CD4-positive, alpha-beta T cell (primary cell): Measurements from ENCODE around the gene CST7. TPM values are rescaled to one million over a fixed set of nuclear protein-coding genes. Genes with fewer than 3 reads are reported as not detected.

ENCODE experiments used
- ATAC-seq: fragments of 200-7000 bp; cut with Tn5 transposase; one replicate; pipeline ENCODE4 v1.10.0; 2022; ENCODE audit warnings: mild to moderate bottlenecking; ENCODE audit not compliant: poor library complexity
- CTCF ChIA-PET: fragments of 350-600 bp; sonication (Branson Sonifier 250); formaldehyde crosslinking; loops from one replicate; lab custom pipeline; 2021; ENCODE audit warnings: antibody characterized with exemption, inconsistent platforms; lab: Charles Lee
- POLR2A ChIA-PET: fragments of 350-600 bp; sonication (Branson Sonifier 250); formaldehyde crosslinking; loops from one replicate; lab custom pipeline; 2021; ENCODE audit warnings: antibody characterized with exemption, inconsistent platforms; lab: Charles Lee
- DNase-seq, 14 experiments: peaks; one replicate each; pipeline ENCODE4 v3.0.0-alpha.2; 2013 to 2020; ENCODE audit warnings: mixed read lengths in 2 of 14
- H3K27ac ChIP-seq, 2 donors: one replicate each; pipeline versions ENCODE4 v1.5.1 to v1.7.0; 2013; ENCODE audit warnings: low read length in 2 of 2, low read depth in 1 of 2, mild to moderate bottlenecking in 1 of 2
- H3K27me3 ChIP-seq, 2 experiments: 1 replicate in 1 of 2; 2 replicates in 1 of 2; pipeline versions ENCODE4 v1.6.1 to v1.7.0; 2013; ENCODE audit warnings: low read length in 2 of 2, control low read depth in 1 of 2, mild to moderate bottlenecking in 1 of 2, moderate library complexity in 1 of 2; ENCODE audit not compliant: insufficient read depth in 2 of 2, control insufficient read depth in 1 of 2
- H3K36me3 ChIP-seq: one replicate; pipeline ENCODE4 v1.6.1; 2013; ENCODE audit warnings: low read length, control low read depth; ENCODE audit not compliant: insufficient read depth
- H3K4me1 ChIP-seq: one replicate; pipeline ENCODE4 v1.6.1; 2013; ENCODE audit warnings: low read length, control low read depth; ENCODE audit not compliant: insufficient read depth
- H3K4me3 ChIP-seq: one replicate; pipeline ENCODE4 v1.5.1; 2013; ENCODE audit warnings: mild to moderate bottlenecking, low read length, moderate library complexity
- H3K9me3 ChIP-seq, 2 experiments: 1 replicate in 1 of 2; 2 replicates in 1 of 2; pipeline versions ENCODE4 v1.6.1 to v1.7.0; 2013; ENCODE audit warnings: low read length in 2 of 2, mild to moderate bottlenecking in 2 of 2, control low read depth in 1 of 2, moderate library complexity in 1 of 2; ENCODE audit not compliant: control insufficient read depth in 1 of 2, insufficient read depth in 1 of 2
- H3K27ac Mint-ChIP-seq: one replicate; pipeline ENCODE4 v1.8.0; 2020; ENCODE audit warnings: mixed read lengths
- H3K27me3 Mint-ChIP-seq: one replicate; pipeline ENCODE4 v1.8.0; 2021; ENCODE audit warnings: mixed read lengths
- H3K36me3 Mint-ChIP-seq: one replicate; pipeline ENCODE4 v1.8.0; 2021; ENCODE audit warnings: low read depth, mixed read lengths
- H3K4me1 Mint-ChIP-seq: one replicate; pipeline ENCODE4 v1.8.0; 2021; ENCODE audit warnings: low read depth, mixed read lengths
- H3K4me3 Mint-ChIP-seq: one replicate; pipeline ENCODE4 v1.8.0; 2020; ENCODE audit warnings: mild to moderate bottlenecking, mixed read lengths
- H3K9me3 Mint-ChIP-seq: one replicate; pipeline ENCODE4 v1.8.0; 2020; ENCODE audit warnings: mixed read lengths
- intact Hi-C, 2 experiments: fragments of 100-400 bp; cut with DNase I in 1 of 2; cut with micrococcal nuclease in 1 of 2; formaldehyde crosslinking; loops; one replicate each; pipeline versions ENCODE4 v1.15.1 to v1.9.0; 2023 to 2025; cut with DNase I, micrococcal nuclease
- total RNA-seq, 174 experiments: library from RNA in 2 of 174; stranded (reverse) in 2 of 174; gene quantifications; one replicate each; pipeline ENCODE4 v1.2.3 and lab custom pipeline; 2021 to 2026
- TF ChIP-seq, protein P1 (sequence below): fragments of 200-600 bp; IDR thresholded peaks from one replicate; pipeline ENCODE4 v1.8.0; 2022; ENCODE audit warnings: antibody characterized with exemption, mild to moderate bottlenecking

CST7 gene
- total RNA-seq, 2 experiments from 2014 or later = 3.2 to 4.4 TPM

DNA sequence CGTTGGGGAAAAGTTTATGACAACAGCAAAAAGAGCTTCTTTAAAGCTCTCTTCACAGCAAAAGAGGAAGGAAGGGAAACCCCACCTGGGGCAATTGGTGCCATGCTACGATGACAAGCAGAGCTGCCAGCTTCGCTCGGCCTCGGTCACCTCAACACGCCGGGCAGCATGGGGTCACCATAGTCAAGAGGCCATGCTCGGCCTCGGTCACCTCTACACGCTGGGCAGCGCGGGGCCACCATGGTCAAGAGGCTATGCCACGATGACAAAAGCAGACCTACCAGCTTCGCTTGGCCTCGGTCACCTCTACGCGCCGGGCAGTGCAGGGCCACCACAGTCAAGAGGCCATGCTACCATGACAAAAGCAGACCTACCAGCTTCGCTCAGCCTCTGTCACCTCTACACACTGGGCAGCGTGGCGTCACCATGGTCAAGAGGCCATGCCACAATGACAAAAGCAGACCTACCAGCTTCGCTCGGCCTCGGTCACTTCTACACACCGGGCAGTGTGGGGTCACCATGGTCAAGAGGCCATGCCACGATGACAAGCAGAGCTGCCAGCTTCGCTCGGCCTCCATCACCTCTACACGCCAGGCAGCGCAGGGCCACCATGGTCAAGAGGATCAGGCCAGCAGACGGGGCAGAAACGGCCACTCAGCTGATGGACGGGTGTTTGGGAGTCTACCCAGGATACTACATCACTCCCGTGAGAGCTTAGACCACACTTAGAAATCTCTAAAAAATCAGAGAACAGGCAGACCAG is 31.4 kb downstream of the CST7 start:
- H3K9me3 ChIP-seq = peaks cover 0 to 18% of the 10 kb centered on the region in 2 experiments
- ChIA-PET POLR2A (no interaction called here), CTCF (no interaction called here)
- H3K4me1 Mint-ChIP-seq = peaks cover 48% of the 10 kb centered on the region
- peaks cover 97% of the 10 kb centered on the region for H3K36me3 Mint-ChIP-seq
- DNase-seq (peak in 2 of 14 experiments; percentile 24 to 38), ATAC-seq (no peak)
- peaks cover 2% of the 10 kb centered on the region for H3K9me3 Mint-ChIP-seq
- peaks cover 72% of the 10 kb centered on the region for H3K36me3 ChIP-seq
- no peaks in the 10 kb centered on the region for H3K27me3 Mint-ChIP-seq
- H3K4me3 Mint-ChIP-seq = no peak overlapping the region
- H3K27me3 ChIP-seq = no peaks in the 10 kb centered on the region
- H3K27ac Mint-ChIP-seq = no peak overlapping the region
- no peak overlapping the region for H3K27ac ChIP-seq
- intact Hi-C loops = no loop called here
- H3K4me1 ChIP-seq = peaks cover 14% of the 10 kb centered on the region
- TF ChIP-seq, protein P1, sequence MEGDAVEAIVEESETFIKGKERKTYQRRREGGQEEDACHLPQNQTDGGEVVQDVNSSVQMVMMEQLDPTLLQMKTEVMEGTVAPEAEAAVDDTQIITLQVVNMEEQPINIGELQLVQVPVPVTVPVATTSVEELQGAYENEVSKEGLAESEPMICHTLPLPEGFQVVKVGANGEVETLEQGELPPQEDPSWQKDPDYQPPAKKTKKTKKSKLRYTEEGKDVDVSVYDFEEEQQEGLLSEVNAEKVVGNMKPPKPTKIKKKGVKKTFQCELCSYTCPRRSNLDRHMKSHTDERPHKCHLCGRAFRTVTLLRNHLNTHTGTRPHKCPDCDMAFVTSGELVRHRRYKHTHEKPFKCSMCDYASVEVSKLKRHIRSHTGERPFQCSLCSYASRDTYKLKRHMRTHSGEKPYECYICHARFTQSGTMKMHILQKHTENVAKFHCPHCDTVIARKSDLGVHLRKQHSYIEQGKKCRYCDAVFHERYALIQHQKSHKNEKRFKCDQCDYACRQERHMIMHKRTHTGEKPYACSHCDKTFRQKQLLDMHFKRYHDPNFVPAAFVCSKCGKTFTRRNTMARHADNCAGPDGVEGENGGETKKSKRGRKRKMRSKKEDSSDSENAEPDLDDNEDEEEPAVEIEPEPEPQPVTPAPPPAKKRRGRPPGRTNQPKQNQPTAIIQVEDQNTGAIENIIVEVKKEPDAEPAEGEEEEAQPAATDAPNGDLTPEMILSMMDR = no peak
- no peak overlapping the region for H3K4me3 ChIP-seq

DNA sequence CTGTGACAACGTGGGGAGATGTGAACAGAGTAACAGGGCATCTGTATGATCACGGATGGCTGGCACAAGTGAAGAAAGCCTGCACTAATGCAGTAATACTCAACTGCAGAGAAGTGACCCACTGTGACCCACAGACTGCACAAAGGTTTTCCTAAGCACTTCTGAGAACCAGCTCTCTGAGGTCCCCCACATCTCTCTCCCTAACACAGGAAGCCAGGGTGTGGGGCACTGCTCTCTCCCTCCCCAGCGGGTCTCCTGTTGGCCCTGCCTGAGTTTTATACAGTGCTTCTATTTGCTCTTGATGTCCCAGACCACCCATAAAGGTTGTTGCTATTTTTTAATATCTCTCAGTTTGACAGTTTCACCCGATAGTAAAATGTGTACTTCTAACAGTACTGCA is 32.2 kb downstream of the CST7 start:
- POLR2A ChIA-PET = no interaction called here
- ATAC-seq = no peak
- H3K4me1 Mint-ChIP-seq = peaks cover 56% of the 10 kb centered on the region
- CTCF ChIA-PET = no interaction called here
- Histone ChIP-seq H3K27me3 (no peaks in the 10 kb centered on the region), H3K4me3 (no peak overlapping the region), H3K27ac (no peak overlapping the region), H3K9me3 (peaks cover 0 to 18% of the 10 kb centered on the region in 2 experiments), H3K36me3 (peaks cover 69% of the 10 kb centered on the region), H3K4me1 (peaks cover 22% of the 10 kb centered on the region)
- peak in 2 of 14 experiments; percentile 25 for DNase-seq
- no peak overlapping the region for H3K4me3 Mint-ChIP-seq
- intact Hi-C loops = no loop called here
- TF ChIP-seq, protein P1 = no peak
- H3K27ac Mint-ChIP-seq = no peak overlapping the region
- H3K9me3 Mint-ChIP-seq = peaks cover 2% of the 10 kb centered on the region
- no peaks in the 10 kb centered on the region for H3K27me3 Mint-ChIP-seq
- H3K36me3 Mint-ChIP-seq = peaks cover 89% of the 10 kb centered on the region

DNA sequence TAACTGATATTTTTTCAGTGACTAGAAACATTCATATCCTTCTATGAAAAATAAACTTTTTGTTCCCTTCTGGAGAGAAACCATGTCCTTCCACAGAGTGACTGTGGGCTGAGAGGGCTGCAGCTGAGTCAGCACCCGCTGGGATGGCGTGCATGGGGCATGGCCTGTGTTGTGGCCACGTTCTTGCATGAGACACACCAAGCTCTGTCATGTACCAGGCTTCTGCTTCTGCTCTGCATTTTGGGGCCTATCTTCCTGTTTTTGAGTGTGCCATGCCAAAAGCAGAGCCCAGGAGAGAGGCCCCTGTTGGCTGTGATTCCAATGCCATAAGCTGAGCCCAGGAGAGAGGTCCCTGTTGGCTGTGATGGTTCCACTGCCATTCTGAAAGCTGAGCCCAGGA is 32.7 kb downstream of the CST7 start:
- Mint-ChIP-seq H3K36me3 (peaks cover 84% of the 10 kb centered on the region), H3K27me3 (no peaks in the 10 kb centered on the region), H3K4me1 (peaks cover 61% of the 10 kb centered on the region), H3K27ac (no peak overlapping the region), H3K9me3 (peaks cover under 1% of the 10 kb centered on the region), H3K4me3 (no peak overlapping the region)
- Histone ChIP-seq H3K9me3 (peaks cover 0 to 18% of the 10 kb centered on the region in 2 experiments), H3K4me1 (peaks cover 26% of the 10 kb centered on the region), H3K27ac (no peak overlapping the region), H3K4me3 (no peak overlapping the region), H3K27me3 (no peaks in the 10 kb centered on the region), H3K36me3 (peaks cover 64% of the 10 kb centered on the region)
- DNase-seq = peak in 4 of 14 experiments; percentile 23 to 68 (median 40)
- ATAC-seq = no peak
- intact Hi-C loops = no loop called here
- POLR2A ChIA-PET = no interaction called here
- CTCF ChIA-PET = no interaction called here
- TF ChIP-seq, protein P1 = no peak
